Measurements from ENCODE around the gene RXFP1.

DNA sequence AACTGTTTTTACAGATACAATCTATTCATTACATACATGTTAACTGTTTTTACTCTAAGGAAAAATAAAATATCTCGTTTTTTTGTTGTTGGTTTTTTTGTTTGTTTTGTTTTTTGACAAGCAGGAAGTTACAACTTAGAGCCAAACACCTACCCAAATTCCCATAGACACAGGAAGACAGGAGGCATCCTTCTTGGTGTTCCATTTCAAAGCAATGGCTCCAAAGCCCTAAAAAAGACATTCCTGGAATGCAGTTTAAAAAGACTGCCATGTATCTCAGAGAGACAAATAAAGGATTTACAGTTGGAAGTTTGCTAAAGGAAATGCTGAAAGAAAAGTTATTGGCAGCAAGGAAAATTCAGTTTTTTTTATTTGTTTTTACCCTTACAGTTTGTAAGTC is 167.1 kb downstream of the RXFP1 start:
- TF ChIP-seq CTCF (IDR thresholded peaks at IDR 0.05) (no peak), POLR2AphosphoS5 (IDR thresholded peaks at IDR 0.05; ENCODE audit: low read depth, low read length) (no peak)
